ENCODE results near the gene C12orf57. TPM values are rescaled to one million over a fixed set of nuclear protein-coding genes. Genes with fewer than 3 reads are reported as not detected.

C12orf57 gene
- total and polyA plus RNA-seq, 2 experiments from 2014 or later, result 204 to 262 TPM

DNA sequence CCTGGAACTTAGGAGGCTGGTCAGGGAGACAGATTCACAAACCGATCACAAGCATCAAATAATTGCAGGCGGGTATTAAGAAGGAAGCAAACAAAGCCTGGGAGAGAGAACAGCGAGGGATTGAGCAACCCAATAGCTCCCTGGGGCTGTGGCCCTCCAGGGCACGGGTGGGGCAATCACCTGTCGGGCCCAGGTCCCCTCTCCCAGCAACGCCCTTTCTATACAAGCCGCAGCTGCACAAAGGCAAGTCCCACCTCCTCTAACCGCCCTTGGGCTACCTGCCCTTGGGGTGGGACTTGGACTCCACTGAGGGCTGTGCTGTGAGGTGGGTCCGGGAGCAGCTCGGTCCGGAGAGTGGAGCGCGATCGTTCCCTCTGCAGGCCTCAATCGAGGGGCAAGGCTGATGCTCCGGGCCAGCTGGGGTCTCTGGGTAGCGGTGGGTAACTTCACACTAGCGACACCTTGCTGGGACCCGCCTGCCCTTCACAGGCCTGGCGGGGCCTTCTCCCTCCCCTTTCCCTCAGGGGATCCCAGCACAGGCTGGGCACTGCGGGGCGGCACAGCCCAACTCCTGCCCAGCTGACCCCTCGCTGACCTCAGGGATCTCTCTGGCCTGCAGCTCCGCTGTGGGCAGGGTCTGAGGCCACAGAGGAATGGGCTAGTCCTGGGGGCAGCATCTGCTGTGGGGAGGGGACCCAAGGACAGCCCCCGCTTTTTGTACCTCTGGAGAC, 18.6 kb downstream of the C12orf57 start:
- peaks cover 38% of the 10 kb centered on the region for H3K4me1 ChIP-seq (ENCODE audit: insufficient read depth)
- peak overlapping the region; percentile 91 for H3K27ac ChIP-seq (ENCODE audit: low read depth)
- H3K36me3 Mint-ChIP-seq (ENCODE audit: low read depth), result peaks cover 35% of the 10 kb centered on the region
- no peaks in the 10 kb centered on the region for H3K27me3 ChIP-seq (ENCODE audit: insufficient read depth)
- H3K79me2 ChIP-seq (replicated peaks; ENCODE audit: insufficient read depth), result peaks cover 21% of the 10 kb centered on the region
- H3K4me2 ChIP-seq, result peak overlapping the region; percentile 98
- peak overlapping the region; percentile 98 for H3K27ac Mint-ChIP-seq
- peak overlapping the region; percentile 86 for H3K4me3 Mint-ChIP-seq
- DNase-seq (ENCODE audit: low spot score), result peak; percentile 58
- peaks cover 51% of the 10 kb centered on the region for H3K4me1 Mint-ChIP-seq
- H3K4me3 ChIP-seq, result peak overlapping the region; percentile 95
- peaks cover 25% of the 10 kb centered on the region for H3K27me3 Mint-ChIP-seq (ENCODE audit: insufficient read depth, low read depth, poor library complexity)
- H3F3A ChIP-seq (replicated peaks; ENCODE audit: low read depth), result peaks cover 45% of the 10 kb centered on the region
- no peaks in the 10 kb centered on the region for H3K9me2 ChIP-seq (ENCODE audit: insufficient read depth)
- no peaks in the 10 kb centered on the region for H3K9me3 Mint-ChIP-seq
- H3K36me3 ChIP-seq (ENCODE audit: insufficient read depth), result peaks cover 15% of the 10 kb centered on the region
- H2AFZ ChIP-seq, result peak overlapping the region; percentile 83
- peak; percentile 9 for ATAC-seq
- peaks cover 4% of the 10 kb centered on the region; the same call in 1 of the 2 replicates for H4K20me1 ChIP-seq (replicated peaks; ENCODE audit: insufficient read depth)
- TF ChIP-seq, protein P1, sequence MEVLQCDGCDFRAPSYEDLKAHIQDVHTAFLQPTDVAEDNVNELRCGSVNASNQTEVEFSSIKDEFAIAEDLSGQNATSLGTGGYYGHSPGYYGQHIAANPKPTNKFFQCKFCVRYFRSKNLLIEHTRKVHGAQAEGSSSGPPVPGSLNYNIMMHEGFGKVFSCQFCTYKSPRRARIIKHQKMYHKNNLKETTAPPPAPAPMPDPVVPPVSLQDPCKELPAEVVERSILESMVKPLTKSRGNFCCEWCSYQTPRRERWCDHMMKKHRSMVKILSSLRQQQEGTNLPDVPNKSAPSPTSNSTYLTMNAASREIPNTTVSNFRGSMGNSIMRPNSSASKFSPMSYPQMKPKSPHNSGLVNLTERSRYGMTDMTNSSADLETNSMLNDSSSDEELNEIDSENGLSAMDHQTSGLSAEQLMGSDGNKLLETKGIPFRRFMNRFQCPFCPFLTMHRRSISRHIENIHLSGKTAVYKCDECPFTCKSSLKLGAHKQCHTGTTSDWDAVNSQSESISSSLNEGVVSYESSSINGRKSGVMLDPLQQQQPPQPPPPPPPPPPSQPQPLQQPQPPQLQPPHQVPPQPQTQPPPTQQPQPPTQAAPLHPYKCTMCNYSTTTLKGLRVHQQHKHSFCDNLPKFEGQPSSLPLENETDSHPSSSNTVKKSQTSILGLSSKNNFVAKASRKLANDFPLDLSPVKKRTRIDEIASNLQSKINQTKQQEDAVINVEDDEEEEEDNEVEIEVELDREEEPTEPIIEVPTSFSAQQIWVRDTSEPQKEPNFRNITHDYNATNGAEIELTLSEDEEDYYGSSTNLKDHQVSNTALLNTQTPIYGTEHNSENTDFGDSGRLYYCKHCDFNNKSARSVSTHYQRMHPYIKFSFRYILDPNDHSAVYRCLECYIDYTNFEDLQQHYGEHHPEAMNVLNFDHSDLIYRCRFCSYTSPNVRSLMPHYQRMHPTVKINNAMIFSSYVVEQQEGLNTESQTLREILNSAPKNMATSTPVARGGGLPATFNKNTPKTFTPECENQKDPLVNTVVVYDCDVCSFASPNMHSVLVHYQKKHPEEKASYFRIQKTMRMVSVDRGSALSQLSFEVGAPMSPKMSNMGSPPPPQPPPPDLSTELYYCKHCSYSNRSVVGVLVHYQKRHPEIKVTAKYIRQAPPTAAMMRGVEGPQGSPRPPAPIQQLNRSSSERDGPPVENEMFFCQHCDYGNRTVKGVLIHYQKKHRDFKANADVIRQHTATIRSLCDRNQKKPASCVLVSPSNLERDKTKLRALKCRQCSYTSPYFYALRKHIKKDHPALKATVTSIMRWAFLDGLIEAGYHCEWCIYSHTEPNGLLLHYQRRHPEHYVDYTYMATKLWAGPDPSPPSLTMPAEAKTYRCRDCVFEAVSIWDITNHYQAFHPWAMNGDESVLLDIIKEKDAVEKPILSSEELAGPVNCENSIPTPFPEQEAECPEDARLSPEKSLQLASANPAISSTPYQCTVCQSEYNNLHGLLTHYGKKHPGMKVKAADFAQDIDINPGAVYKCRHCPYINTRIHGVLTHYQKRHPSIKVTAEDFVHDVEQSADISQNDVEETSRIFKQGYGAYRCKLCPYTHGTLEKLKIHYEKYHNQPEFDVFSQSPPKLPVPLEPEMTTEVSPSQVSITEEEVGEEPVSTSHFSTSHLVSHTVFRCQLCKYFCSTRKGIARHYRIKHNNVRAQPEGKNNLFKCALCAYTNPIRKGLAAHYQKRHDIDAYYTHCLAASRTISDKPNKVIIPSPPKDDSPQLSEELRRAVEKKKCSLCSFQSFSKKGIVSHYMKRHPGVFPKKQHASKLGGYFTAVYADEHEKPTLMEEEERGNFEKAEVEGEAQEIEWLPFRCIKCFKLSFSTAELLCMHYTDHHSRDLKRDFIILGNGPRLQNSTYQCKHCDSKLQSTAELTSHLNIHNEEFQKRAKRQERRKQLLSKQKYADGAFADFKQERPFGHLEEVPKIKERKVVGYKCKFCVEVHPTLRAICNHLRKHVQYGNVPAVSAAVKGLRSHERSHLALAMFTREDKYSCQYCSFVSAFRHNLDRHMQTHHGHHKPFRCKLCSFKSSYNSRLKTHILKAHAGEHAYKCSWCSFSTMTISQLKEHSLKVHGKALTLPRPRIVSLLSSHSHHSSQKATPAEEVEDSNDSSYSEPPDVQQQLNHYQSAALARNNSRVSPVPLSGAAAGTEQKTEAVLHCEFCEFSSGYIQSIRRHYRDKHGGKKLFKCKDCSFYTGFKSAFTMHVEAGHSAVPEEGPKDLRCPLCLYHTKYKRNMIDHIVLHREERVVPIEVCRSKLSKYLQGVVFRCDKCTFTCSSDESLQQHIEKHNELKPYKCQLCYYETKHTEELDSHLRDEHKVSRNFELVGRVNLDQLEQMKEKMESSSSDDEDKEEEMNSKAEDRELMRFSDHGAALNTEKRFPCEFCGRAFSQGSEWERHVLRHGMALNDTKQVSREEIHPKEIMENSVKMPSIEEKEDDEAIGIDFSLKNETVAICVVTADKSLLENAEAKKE (CRISPR knock-in tag; IDR thresholded peaks at IDR 0.05), result no peak
- TF ChIP-seq CTCF (conservative IDR thresholded peaks at IDR 0.05; ENCODE audit: low read depth in 2 of 2) (0 out of 4 replicates have a peak, but pooled peaks of 1 of the 2 experiments have one; percentile 11), REST (IDR thresholded peaks at IDR 0.05; ENCODE audit: unreplicated experiment) (no peak)
- TF ChIP-seq, protein P2, sequence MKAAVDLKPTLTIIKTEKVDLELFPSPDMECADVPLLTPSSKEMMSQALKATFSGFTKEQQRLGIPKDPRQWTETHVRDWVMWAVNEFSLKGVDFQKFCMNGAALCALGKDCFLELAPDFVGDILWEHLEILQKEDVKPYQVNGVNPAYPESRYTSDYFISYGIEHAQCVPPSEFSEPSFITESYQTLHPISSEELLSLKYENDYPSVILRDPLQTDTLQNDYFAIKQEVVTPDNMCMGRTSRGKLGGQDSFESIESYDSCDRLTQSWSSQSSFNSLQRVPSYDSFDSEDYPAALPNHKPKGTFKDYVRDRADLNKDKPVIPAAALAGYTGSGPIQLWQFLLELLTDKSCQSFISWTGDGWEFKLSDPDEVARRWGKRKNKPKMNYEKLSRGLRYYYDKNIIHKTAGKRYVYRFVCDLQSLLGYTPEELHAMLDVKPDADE (IDR thresholded peaks at IDR 0.05), result no peak
